Subcutaneous abdominal adipose tissue (tissue), 5 donors: ENCODE measurements around the gene SORCS2.

ENCODE experiments used
- H3K27ac ChIP-seq: one replicate; pipeline ENCODE4 v1.7.0; 2013; ENCODE audit warnings: low read depth, mild to moderate bottlenecking, inconsistent platforms, low read length, moderate library complexity
- H3K27me3 ChIP-seq, 5 donors: one replicate each; pipeline ENCODE4 v1.7.0; 2013; ENCODE audit warnings: low read length in 5 of 5, inconsistent platforms in 1 of 5; ENCODE audit not compliant: control insufficient read depth in 5 of 5, insufficient read depth in 4 of 5
- H3K36me3 ChIP-seq, 5 donors: one replicate each; pipeline ENCODE4 v1.7.0; 2013; ENCODE audit warnings: low read length in 5 of 5; ENCODE audit not compliant: control insufficient read depth in 5 of 5, insufficient read depth in 5 of 5
- H3K4me1 ChIP-seq, 5 donors: one replicate each; pipeline ENCODE4 v1.7.0; 2013; ENCODE audit warnings: low read length in 5 of 5, mild to moderate bottlenecking in 3 of 5, moderate library complexity in 1 of 5; ENCODE audit not compliant: control insufficient read depth in 5 of 5, insufficient read depth in 5 of 5
- H3K4me3 ChIP-seq, 5 donors: one replicate each; pipeline ENCODE4 v1.7.0; 2013; ENCODE audit warnings: low read length in 5 of 5, low read depth in 1 of 5
- H3K9ac ChIP-seq, 5 donors: one replicate each; pipeline ENCODE4 v1.7.0; 2013; ENCODE audit warnings: low read length in 5 of 5, mild to moderate bottlenecking in 4 of 5, moderate library complexity in 3 of 5
- H3K9me3 ChIP-seq, 5 donors: one replicate each; pipeline ENCODE4 v1.7.0; 2013; ENCODE audit warnings: low read length in 5 of 5; ENCODE audit not compliant: control insufficient read depth in 5 of 5
- donor health status: healthy.
- donor health status: healthy.
- donor health status: healthy.
- donor health status: healthy.
- donor health status: healthy.

SORCS2 gene

DNA sequence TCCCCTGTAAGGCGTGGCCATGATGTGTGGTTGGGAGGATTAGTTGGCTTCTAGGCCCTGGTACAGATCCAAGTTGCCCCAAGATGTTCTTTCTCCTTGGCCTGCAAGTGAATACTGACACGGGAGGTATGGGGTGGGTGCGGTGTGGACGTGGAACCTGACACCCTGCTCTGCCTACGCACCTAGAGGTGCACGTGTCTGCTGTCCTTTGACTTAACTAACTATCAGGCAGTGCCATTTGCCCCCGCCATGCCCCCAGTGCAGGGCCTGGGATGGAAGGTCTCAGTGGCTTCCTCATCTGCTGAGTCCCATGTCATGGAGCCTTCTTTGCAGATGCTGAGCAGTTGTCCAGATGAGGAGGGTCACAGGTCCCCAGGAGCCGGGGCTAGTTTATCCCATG is 151.6 kb downstream of the SORCS2 start:
- no peaks in the 10 kb centered on the region for H3K36me3 ChIP-seq
- H3K9ac ChIP-seq: no peak overlapping the region
- no peak overlapping the region for H3K4me3 ChIP-seq
- H3K27ac ChIP-seq: no peak overlapping the region
- no peaks in the 10 kb centered on the region for H3K4me1 ChIP-seq
- peaks cover 3 to 25% (median 21%) of the 10 kb centered on the region in 5 donors for H3K9me3 ChIP-seq
- H3K27me3 ChIP-seq: peaks cover 0 to 2% (median 0%) of the 10 kb centered on the region in 5 donors

- Histone ChIP-seq H3K4me1 (no peaks in the 10 kb centered on the region), H3K27ac (no peak overlapping the region), H3K9me3 (peaks cover 3 to 23% (median 20%) of the 10 kb centered on the region in 5 donors), H3K36me3 (no peaks in the 10 kb centered on the region), H3K27me3 (peaks cover 0 to 2% (median 0%) of the 10 kb centered on the region in 5 donors), H3K4me3 (no peak overlapping the region), H3K9ac (no peak overlapping the region)
Measured at GRCh38 chr4:7344636-7345155, 152.4 kb downstream of the SORCS2 start.

- no peak overlapping the region for H3K9ac ChIP-seq
- H3K4me1 ChIP-seq: no peaks in the 10 kb centered on the region
- peaks cover 3 to 23% (median 12%) of the 10 kb centered on the region in 5 donors for H3K9me3 ChIP-seq
- peaks cover 0 to 2% (median 0%) of the 10 kb centered on the region in 5 donors for H3K27me3 ChIP-seq
- no peak overlapping the region for H3K4me3 ChIP-seq
- H3K27ac ChIP-seq: no peak overlapping the region
- H3K36me3 ChIP-seq: no peaks in the 10 kb centered on the region
Measured at GRCh38 chr4:7347981-7348380, 155.6 kb downstream of the SORCS2 start.

- no peak overlapping the region for H3K27ac ChIP-seq
- peaks cover 0 to 2% (median 0%) of the 10 kb centered on the region in 5 donors for H3K27me3 ChIP-seq
- H3K9me3 ChIP-seq: peaks cover 3 to 23% (median 12%) of the 10 kb centered on the region in 5 donors
- no peak overlapping the region for H3K4me3 ChIP-seq
- H3K36me3 ChIP-seq: no peaks in the 10 kb centered on the region
- no peak overlapping the region for H3K9ac ChIP-seq
- H3K4me1 ChIP-seq: no peaks in the 10 kb centered on the region
Measured at GRCh38 chr4:7348946-7349900, 156.9 kb downstream of the SORCS2 start.

GRCh38 chr4:7350396-7350795 is 158.1 kb downstream of the SORCS2 start:
- H3K9me3 ChIP-seq: peaks cover 3 to 21% (median 9%) of the 10 kb centered on the region in 5 donors
- H3K27me3 ChIP-seq: no peaks in the 10 kb centered on the region
- no peaks in the 10 kb centered on the region for H3K4me1 ChIP-seq
- H3K36me3 ChIP-seq: no peaks in the 10 kb centered on the region
- no peak overlapping the region for H3K4me3 ChIP-seq
- no peak overlapping the region for H3K27ac ChIP-seq
- no peak overlapping the region for H3K9ac ChIP-seq

- Histone ChIP-seq H3K27me3 (no peaks in the 10 kb centered on the region), H3K36me3 (no peaks in the 10 kb centered on the region), H3K4me3 (no peak overlapping the region), H3K9ac (no peak overlapping the region), H3K9me3 (peaks cover 3 to 14% (median 4%) of the 10 kb centered on the region in 5 donors), H3K27ac (no peak overlapping the region), H3K4me1 (no peaks in the 10 kb centered on the region)
Measured at GRCh38 chr4:7351014-7351413, 158.7 kb downstream of the SORCS2 start.

DNA sequence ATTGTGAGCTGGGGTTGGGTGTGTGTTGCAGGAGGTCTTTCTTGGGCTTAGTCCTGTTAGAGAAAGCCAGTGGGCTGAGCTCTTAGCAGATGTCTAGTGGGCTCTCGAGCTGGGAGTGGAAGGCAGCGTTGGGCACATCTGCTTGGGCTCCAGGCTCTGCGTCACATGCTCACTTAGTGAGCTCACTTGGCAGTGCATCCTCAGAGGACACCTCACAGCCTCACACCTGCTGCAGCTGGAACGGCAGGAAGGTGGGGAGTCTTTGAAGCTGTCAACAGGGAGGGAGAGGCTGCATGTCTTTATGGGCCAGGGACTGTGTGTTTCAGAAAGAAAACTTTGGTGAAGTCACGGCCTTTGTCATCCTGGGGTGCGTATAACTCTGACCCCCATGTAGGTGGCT is 160.1 kb downstream of the SORCS2 start:
- Histone ChIP-seq H3K4me3 (no peak overlapping the region), H3K9me3 (peaks cover 0 to under 1% (median 0%) of the 10 kb centered on the region in 5 donors), H3K36me3 (no peaks in the 10 kb centered on the region), H3K27me3 (peaks cover 0 to 4% (median 0%) of the 10 kb centered on the region in 5 donors), H3K27ac (no peak overlapping the region), H3K4me1 (no peaks in the 10 kb centered on the region), H3K9ac (no peak overlapping the region)

GRCh38 chr4:7353046-7353790 is 160.9 kb downstream of the SORCS2 start:
- Histone ChIP-seq H3K9ac (no peak overlapping the region), H3K36me3 (no peaks in the 10 kb centered on the region), H3K4me1 (no peaks in the 10 kb centered on the region), H3K4me3 (no peak overlapping the region), H3K27ac (no peak overlapping the region), H3K27me3 (peaks cover 0 to 4% (median 0%) of the 10 kb centered on the region in 5 donors), H3K9me3 (no peaks in the 10 kb centered on the region)

DNA sequence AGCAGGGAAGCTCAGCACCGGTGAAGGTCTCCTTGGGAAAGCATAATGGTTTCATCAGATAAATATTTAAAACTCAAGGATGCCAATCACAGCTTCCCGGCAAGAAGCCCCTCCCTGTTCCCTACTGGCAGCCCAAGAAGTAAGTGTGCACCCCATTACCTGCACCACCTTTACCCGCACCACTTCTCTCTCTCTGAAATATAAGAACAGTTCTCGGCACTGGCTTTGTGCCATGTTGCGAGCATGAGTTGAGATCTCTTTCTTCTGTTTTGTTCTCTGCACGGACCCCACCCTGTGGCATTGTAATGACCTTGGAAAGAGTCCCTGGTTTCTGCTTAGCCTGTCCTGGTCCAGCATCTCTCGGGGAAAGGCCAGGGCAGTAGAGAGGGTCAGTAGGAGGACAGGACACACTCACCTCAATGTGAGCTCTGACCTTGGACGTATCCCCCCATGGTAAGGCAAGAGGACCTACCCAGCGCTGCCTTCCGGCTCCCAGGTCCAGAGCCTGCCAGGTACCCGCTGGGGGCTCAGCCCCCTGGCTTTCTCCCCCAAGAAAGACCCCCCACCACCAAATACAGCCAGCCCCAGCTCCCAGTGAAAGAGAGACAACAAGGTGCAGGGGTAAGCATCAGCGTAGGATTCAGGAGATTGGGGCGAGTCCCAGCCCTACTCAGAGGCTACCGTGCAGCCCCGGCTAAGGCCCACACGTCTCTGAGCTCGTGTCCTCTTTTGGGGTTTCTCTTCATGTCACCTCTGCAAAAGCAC is 161.7 kb downstream of the SORCS2 start:
- Histone ChIP-seq H3K9me3 (no peaks in the 10 kb centered on the region), H3K4me1 (no peaks in the 10 kb centered on the region), H3K4me3 (no peak overlapping the region), H3K36me3 (no peaks in the 10 kb centered on the region), H3K27ac (no peak overlapping the region), H3K27me3 (peaks cover 0 to 4% (median 0%) of the 10 kb centered on the region in 5 donors), H3K9ac (no peak overlapping the region)
